DMS114 treated with DMSO at 0.1 percent for 48 hours (cell line): ENCODE results near the gene ATP10A.

ENCODE experiments used
- DNase-seq: peaks from one replicate; lab custom pipeline; 2025; ENCODE audit not compliant: unreplicated experiment; lab: John Stamatoyannopoulos, UW

ATP10A gene

GRCh38 chr15:25727116-25727515, 136.0 kb downstream of the ATP10A start:
- no peak for DNase-seq

GRCh38 chr15:25725758-25726157, 137.4 kb downstream of the ATP10A start:
- no peak for DNase-seq

DNA sequence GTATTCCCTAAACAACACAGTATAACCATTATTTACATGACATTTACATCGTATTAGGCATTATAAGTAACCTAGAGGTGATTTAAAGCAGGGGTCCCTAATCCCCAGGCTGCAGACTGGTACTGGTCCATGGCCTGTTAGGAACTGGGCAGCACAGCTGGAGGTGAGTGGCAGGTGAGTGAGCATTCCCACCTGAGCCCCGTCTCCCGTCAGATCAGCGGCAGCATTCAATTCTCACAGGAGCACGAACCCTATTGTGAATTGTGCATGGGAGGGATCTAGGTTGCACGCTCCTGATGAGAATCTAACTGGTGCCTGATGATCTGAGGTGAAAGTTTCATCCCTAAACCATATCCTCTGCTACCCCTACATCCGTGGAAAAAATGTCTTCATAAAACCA, 138.2 kb downstream of the ATP10A start:
- no peak for DNase-seq

GRCh38 chr15:25721605-25721955, 141.5 kb downstream of the ATP10A start:
- no peak for DNase-seq

DNA sequence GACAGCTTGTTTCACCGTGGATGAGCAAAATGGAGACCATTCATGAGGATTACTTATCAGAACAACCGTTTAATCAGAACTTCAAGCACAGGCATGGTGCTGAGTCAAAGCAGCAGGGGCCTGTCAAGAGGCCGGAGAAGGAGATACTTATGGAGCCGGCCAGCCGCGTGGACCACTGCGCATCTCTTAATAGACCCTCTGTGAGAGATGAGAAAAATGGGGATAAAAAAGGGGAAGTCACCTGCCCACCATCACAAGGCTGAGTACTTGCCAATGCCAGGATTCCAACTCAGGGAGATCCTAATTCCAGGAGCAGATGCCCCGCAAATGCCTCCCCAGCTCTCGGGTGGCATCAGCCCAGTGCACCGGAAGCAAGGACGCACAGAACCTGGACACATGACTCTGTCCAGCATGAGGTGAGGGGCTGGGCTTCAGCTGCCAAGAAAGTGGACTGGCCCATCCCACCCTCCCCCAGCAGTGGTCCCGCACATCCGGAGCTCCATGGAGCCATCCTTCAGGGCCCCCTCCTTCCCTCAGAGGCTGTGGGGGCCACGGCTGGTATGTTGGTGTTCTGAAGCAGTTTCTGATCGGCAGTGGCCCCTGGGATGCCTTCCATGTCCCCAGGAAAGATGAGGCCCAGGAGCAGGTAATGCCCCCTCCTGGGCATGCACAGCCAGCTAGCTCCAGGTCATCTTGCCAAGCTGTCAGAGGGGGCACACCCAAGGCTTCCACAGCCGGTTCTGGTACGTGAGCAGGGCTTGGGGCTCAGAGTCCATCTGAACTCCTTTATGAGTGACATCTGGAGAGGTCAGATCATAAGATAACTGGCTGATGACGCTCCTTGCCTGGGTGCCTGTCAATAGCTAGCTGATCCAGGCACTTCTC, 143.8 kb downstream of the ATP10A start:
- no peak for DNase-seq

DNA sequence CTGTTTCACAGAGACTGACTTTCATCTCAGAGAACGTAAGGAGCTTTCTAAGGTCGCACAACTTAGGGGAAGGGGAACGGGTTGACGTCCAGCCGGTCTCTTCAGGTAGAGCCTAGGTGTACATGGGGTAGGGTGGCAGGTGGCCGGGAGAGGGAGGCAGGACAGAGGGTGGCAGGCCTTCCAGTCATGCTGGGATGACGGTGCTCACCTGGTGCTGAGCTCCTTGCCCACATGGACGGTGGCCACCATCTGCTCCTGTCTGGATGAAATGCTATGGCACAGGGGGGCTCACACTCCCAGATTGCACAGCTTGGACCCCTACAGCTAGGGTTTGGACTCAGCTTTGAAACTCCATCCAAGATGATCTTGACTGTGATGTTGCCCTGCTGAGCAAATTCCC, 144.5 kb downstream of the ATP10A start:
- DNase-seq: no peak

GRCh38 chr15:25718169-25718536, 145.0 kb downstream of the ATP10A start:
- no peak for DNase-seq

GRCh38 chr15:25717457-25718168, 145.5 kb downstream of the ATP10A start:
- DNase-seq: no peak

- DNase-seq: no peak
Observed at GRCh38 chr15:25717127-25717456, 146.0 kb downstream of the ATP10A start.

DNA sequence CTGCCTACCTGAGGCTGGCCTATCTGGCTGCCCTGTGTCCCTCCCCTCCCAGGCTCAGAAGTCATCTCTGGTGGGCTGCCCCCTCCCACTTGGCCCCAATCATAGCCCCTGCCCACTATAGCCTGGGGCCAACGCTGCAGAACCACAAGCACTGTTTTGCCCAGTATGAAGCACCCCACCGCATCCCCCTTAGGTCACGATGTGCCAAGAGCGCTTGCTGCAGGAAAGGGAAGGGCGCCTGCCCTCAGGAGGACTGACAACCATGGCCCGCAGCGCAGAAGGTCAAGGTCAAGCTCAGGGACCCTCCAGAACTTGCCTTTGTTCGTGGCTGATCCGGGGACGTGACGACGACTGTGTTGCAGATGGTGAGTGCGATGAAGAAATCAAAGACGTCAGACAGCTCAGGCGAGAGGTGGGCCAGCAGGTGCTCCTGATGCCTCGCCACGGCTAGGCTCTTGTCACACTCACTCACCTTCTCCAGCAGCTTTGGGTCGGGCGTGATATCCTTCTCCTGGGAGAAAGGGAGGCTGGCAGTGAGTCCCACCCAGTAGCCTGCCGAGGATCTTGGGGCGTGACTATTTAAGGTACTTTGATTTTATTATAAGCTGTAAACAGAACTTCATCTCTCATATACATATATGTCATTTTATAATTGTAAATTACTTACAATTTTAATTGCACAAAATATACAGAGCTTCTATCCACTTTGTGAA, 146.6 kb downstream of the ATP10A start:
- DNase-seq: no peak

GRCh38 chr15:25715536-25716413, 147.4 kb downstream of the ATP10A start:
- no peak for DNase-seq

GRCh38 chr15:25714538-25714840, 148.6 kb downstream of the ATP10A start:
- no peak for DNase-seq

DNA sequence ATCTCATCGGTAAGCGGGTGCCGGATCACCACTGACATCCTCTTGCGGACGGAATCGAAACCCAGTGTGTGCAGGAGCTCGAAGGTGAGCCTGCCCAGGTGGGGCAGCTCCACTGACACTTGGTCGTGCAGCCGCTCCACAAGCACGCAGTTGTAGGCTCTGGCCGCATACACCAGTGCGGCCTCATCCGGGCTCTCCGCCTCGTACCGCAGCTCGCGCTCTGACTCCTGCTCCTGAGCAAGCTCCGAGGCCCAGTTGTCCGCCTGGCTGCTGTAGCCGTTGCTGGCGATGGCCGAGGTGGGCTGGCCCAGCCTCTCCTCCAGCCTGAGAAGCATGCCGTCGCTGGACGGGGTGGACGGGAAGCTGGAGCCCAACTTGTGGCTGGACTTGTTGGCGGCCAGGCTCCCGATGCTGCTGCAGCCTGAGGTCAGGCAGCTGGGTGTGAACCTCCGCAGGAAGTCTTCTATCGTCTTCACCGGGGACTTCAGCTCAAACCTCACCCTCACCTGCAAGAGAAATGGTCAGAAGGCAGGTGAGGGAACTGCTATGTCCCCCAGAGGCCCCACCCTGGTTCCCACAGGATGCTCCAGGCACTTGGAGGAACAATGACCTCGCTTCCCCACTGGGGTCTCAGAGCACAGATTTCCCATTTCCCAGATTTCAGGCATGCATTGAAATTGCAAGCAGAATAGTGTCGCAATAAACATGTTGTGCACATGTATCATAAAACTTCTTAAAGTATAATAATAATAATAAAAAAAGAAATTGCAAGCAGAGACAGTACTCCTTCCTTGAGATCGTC, 149.2 kb downstream of the ATP10A start:
- no peak for DNase-seq

- DNase-seq: no peak
Observed at GRCh38 chr15:25712961-25713355, 150.2 kb downstream of the ATP10A start.

DNA sequence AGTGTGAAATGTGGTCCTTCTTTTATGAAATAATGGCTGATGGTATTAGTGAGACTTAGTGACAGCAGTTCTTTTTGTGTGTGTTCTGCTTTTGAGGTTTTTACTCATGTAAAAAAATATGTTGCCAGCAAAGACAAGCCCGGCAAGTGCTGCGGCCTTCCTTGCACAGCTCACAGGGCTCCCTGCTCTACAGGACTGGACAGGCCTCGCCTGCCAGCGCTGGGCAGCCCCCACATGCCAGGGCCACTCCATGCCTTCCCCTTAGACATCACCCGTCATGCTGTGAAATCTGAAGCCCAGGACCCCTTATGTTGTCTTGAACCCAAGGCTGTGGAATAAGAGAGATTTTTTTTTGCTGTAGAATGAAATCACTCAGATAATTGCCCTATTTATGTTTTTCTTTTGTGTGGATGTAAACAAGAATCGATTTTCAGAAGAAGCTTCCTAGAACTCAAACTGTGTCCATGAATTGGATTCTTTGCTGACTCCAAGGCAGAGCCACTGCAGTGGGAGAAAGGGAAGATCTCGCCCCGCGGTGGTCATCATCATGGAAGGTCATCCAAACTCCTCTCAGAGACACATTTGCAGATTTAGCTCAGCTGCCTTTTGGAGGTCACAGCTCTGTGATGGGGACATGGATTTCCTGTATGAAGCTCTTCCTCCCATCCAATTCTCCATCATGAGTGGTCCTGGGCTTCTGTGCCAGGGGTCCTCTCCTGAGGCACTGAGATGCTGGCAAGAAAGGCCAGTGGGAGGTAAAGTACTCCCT, 150.8 kb downstream of the ATP10A start:
- DNase-seq: no peak

- DNase-seq: no peak
Observed at GRCh38 chr15:25711691-25712090, 151.4 kb downstream of the ATP10A start.

- DNase-seq: no peak
Observed at GRCh38 chr15:25711164-25711563, 152.0 kb downstream of the ATP10A start.

- no peak for DNase-seq
Observed at GRCh38 chr15:25710184-25710583, 152.9 kb downstream of the ATP10A start.

DNA sequence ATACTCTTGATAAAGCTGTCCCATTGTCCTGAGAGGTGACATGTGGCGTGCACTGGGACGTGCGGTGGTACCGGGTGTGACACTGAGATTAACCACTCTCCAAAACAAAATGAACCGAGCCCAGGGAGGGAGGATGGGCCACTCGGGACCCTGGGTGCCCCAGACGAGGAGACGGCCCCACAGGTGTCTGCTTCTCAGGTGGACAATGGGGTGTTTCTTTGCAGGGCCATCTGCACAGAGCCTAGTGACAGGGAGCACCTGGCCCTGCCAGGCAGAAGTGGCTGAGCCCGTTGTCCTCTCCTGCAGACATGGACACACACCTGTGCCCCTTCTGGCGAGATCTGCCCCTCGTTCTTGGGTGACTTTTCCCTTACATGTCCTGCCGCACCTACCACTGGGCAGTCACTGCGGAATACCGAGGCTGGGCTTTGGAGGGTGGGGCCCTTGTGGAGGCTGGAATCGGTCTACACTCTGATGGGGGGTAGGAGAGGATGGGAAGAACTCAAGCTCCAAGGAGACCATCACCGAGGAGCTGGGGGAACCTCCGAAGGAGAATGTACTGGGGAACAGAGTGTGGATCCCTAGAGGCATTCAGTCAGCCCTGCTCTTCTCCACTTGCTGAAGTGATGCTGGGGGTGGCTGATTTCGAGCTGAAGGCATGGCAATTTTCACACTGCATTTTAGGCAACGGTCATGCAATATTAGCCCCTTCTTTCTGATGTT, 153.5 kb downstream of the ATP10A start:
- no peak for DNase-seq
